Tibial artery (tissue), 4 donors: ENCODE results near the gene LRRC8C.

ENCODE experiments used
- DNase-seq, 2 donors: peaks; one replicate each; pipeline ENCODE4 v3.0.0-alpha.2; 2019
- H3K27ac ChIP-seq, 2 donors: fragments of 200-600 bp; sonication (generic) in 1 of 2; 1 replicate in 1 of 2; 2 replicates in 1 of 2; pipeline ENCODE4 v1.5.1; 2018 to 2019; ENCODE audit warnings: mild to moderate bottlenecking in 1 of 2
- H3K27me3 ChIP-seq, 2 donors: fragments of 200-600 bp; sonication (generic) in 1 of 2; one replicate each; pipeline versions ENCODE4 v1.5.1 to v1.6.0; 2016 to 2019
- H3K36me3 ChIP-seq, 3 donors: fragments of 200-600 bp; sonication (generic) in 2 of 3; one replicate each; pipeline ENCODE4 v1.5.1; 2016 to 2019; ENCODE audit warnings: mild to moderate bottlenecking in 2 of 3
- H3K4me1 ChIP-seq, 4 donors: fragments of 200-600 bp; sonication (generic) in 2 of 4; 1 replicate in 3 of 4; 2 replicates in 1 of 4; pipeline ENCODE4 v1.5.1; 2016 to 2019
- H3K4me3 ChIP-seq, 2 donors: fragments of 200-600 bp; sonication (generic) in 1 of 2; 1 replicate in 1 of 2; 2 replicates in 1 of 2; pipeline ENCODE4 v1.5.1; 2018 to 2019; ENCODE audit warnings: mild to moderate bottlenecking in 2 of 2
- H3K9me3 ChIP-seq, 3 donors: fragments of 200-600 bp; sonication (generic) in 1 of 3; one replicate each; pipeline ENCODE4 v1.5.1; 2016 to 2019
- intact Hi-C: fragments of 100-400 bp; cut with DNase I; formaldehyde crosslinking; loops from one replicate; pipeline ENCODE4 v1.15.0; 2023; ENCODE audit warnings: low total_unique reads
- TF ChIP-seq, protein P1 (sequence below), 2 experiments: fragments of 200-600 bp in 1 of 2; fragments of 450-650 bp in 1 of 2; IDR thresholded peaks; one replicate each; pipeline ENCODE4 v1.5.1; 2017 to 2019; ENCODE audit warnings: antibody characterized with exemption in 2 of 2, mild to moderate bottlenecking in 1 of 2, moderate library complexity in 1 of 2

Gene LRRC8C

DNA sequence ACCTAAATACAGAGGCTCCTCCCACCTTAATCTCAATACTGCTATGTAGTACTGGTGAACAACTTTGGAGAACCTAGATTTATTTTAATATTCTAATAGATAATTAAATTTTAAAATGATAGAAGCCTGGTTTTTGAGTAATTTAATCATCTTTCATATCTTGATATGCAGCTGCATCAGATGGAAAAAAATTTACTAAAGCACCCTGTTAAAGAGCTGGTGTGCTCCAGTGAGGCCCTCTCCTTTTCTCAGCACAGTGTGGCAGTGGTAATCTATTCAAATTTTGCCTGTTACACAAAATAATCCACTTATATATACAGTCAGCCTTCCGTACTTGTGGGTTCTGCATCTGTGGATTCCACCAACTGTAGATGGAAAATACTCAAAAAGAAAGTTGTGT lies 82.8 kb downstream of the LRRC8C start:
- H3K27ac ChIP-seq, result no peak overlapping the region
- intact Hi-C loops, result no loop called here
- H3K4me3 ChIP-seq, result no peak overlapping the region
- TF ChIP-seq, protein P1, sequence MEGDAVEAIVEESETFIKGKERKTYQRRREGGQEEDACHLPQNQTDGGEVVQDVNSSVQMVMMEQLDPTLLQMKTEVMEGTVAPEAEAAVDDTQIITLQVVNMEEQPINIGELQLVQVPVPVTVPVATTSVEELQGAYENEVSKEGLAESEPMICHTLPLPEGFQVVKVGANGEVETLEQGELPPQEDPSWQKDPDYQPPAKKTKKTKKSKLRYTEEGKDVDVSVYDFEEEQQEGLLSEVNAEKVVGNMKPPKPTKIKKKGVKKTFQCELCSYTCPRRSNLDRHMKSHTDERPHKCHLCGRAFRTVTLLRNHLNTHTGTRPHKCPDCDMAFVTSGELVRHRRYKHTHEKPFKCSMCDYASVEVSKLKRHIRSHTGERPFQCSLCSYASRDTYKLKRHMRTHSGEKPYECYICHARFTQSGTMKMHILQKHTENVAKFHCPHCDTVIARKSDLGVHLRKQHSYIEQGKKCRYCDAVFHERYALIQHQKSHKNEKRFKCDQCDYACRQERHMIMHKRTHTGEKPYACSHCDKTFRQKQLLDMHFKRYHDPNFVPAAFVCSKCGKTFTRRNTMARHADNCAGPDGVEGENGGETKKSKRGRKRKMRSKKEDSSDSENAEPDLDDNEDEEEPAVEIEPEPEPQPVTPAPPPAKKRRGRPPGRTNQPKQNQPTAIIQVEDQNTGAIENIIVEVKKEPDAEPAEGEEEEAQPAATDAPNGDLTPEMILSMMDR (IDR thresholded peaks at IDR 0.05), result no peak
- H3K36me3 ChIP-seq, result peaks cover 12 to 18% (median 18%) of the 10 kb centered on the region in 3 donors
- no peak for DNase-seq
- H3K4me1 ChIP-seq, result peaks cover 0 to 8% (median 2%) of the 10 kb centered on the region in 4 donors
- H3K27me3 ChIP-seq, result no peaks in the 10 kb centered on the region
- no peaks in the 10 kb centered on the region for H3K9me3 ChIP-seq

DNA sequence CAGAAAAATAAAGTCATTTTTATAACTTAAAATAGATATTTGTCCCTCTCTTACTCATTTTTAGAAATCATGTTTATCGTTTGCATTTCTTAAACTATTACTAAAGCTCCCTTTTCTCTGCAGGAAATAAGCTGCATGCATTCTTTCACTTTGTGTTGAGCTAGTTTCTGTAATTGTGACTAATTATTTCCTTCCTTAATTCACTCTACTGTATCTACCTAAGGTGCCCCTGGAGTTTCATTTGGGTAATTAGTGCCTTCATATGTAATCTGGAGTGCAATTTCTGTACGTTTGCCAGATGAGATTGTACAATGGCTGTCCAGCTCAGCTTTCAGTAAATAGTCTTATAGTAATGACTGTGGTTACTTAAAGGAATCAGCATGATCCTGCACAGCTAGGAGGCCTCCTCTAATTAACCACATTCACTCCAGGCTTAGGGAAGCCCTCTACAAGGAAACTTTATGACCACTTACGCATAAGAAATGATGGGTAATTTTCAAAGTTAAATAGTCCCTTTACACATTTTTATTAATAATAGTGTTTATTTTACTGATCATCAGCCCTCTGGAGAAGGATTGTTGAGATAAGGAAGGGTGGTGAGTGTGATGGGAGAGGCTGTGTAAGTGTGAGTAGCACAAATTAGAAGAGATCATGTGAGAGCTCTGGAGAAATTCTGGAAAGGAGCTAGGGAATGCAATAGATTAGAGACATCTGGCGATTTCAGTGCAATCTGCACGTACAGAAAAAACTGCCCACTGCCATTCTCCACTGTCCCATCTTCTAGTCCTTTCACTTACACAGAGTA lies 86.8 kb downstream of the LRRC8C start:
- no peak for DNase-seq
- intact Hi-C loops, result no loop called here
- Histone ChIP-seq H3K9me3 (no peaks in the 10 kb centered on the region), H3K36me3 (peaks cover 0 to 2% (median 0%) of the 10 kb centered on the region in 3 donors), H3K27ac (no peak overlapping the region), H3K4me1 (peaks cover 0 to 8% (median 2%) of the 10 kb centered on the region in 4 donors), H3K4me3 (no peak overlapping the region), H3K27me3 (no peaks in the 10 kb centered on the region)
- TF ChIP-seq, protein P1 (IDR thresholded peaks at IDR 0.05), result no peak

DNA sequence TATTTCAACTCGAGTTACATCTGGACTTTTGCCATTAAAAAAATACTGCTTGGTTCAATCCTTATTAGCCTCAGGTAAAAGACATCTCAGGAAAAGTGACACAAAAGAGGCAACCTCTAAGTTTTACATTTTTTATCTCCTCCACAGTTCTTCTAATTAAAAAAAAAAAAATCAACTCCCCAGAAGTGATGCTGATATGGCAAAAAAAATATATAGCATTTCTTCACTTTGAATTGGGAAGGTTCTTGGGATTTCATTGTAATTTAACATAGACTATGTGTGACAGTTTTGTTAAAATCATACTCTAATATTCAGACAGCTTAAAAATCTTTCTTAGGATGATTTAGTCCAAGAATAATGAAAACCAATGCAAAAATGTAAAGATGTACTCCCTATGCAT lies 87.9 kb downstream of the LRRC8C start:
- no peaks in the 10 kb centered on the region for H3K36me3 ChIP-seq
- TF ChIP-seq, protein P1 (IDR thresholded peaks at IDR 0.05), result no peak

DNA sequence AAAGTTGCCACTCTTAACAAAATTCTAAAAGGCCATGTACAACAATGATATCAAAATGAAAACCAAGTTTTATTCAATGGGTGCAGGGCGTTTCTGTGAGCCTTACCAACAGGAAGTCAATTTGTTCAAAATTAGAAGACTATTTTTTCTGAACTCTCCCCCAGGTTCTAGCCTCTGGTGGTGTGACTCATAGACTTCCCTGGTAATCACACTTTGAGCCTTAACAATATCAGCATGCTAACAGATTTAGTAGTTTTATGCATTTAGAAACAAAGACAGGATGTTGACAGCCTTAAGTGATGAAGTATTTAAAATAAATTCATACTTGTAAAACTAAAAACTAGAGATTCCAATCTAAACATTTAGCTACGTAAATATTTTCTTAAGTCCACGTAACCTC lies 88.4 kb downstream of the LRRC8C start:
- TF ChIP-seq, protein P1 (IDR thresholded peaks at IDR 0.05), result no peak
- Histone ChIP-seq H3K4me3 (no peak overlapping the region), H3K27ac (no peak overlapping the region), H3K36me3 (no peaks in the 10 kb centered on the region), H3K9me3 (no peaks in the 10 kb centered on the region), H3K27me3 (no peaks in the 10 kb centered on the region), H3K4me1 (peaks cover 0 to 8% (median 2%) of the 10 kb centered on the region in 4 donors)
- intact Hi-C loops, result no loop called here
- DNase-seq, result no peak

More for the DNA sequence above, 87.9 kb downstream of the LRRC8C start:
- Histone ChIP-seq H3K4me1 (peaks cover 0 to 8% (median 2%) of the 10 kb centered on the region in 4 donors), H3K4me3 (no peak overlapping the region), H3K9me3 (no peaks in the 10 kb centered on the region), H3K27ac (no peak overlapping the region), H3K27me3 (no peaks in the 10 kb centered on the region)
- intact Hi-C loops, result no loop called here
- no peak for DNase-seq

DNA sequence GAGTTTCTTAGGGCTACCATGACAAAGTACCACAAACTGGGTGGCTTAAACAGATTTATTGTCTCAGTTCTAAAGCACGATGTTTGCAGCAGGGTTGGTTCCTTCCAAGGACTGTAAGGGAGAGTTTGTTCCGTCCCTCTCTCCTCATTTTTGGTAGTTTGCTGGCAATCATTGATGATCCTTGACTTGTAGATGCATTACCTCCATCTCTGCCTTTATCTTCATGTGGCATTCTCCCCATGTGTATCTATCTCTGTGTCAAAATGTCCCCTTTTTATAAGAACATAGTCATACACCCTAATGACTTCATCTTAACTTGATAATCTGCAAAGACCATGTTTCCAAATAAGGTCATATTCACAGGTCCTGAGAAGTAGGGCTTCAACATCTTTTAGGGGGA lies 90.2 kb downstream of the LRRC8C start:
- peaks cover 0 to 8% (median 2%) of the 10 kb centered on the region in 4 donors for H3K4me1 ChIP-seq
- TF ChIP-seq, protein P1 (IDR thresholded peaks at IDR 0.05), result no peak
- no peak overlapping the region for H3K27ac ChIP-seq
- H3K9me3 ChIP-seq, result no peaks in the 10 kb centered on the region
- no peaks in the 10 kb centered on the region for H3K27me3 ChIP-seq
- intact Hi-C loops, result no loop called here
- H3K4me3 ChIP-seq, result no peak overlapping the region
- DNase-seq, result no peak
- no peaks in the 10 kb centered on the region for H3K36me3 ChIP-seq
